ENCODE measurements around the gene OR2Z1. TPM values are rescaled to one million over a fixed set of nuclear protein-coding genes. Genes with fewer than 3 reads are reported as not detected.

OR2Z1 gene
- total and polyA plus RNA-seq, 2 of the 4 experiments (the other 2 are of a cell fraction): not detected

DNA sequence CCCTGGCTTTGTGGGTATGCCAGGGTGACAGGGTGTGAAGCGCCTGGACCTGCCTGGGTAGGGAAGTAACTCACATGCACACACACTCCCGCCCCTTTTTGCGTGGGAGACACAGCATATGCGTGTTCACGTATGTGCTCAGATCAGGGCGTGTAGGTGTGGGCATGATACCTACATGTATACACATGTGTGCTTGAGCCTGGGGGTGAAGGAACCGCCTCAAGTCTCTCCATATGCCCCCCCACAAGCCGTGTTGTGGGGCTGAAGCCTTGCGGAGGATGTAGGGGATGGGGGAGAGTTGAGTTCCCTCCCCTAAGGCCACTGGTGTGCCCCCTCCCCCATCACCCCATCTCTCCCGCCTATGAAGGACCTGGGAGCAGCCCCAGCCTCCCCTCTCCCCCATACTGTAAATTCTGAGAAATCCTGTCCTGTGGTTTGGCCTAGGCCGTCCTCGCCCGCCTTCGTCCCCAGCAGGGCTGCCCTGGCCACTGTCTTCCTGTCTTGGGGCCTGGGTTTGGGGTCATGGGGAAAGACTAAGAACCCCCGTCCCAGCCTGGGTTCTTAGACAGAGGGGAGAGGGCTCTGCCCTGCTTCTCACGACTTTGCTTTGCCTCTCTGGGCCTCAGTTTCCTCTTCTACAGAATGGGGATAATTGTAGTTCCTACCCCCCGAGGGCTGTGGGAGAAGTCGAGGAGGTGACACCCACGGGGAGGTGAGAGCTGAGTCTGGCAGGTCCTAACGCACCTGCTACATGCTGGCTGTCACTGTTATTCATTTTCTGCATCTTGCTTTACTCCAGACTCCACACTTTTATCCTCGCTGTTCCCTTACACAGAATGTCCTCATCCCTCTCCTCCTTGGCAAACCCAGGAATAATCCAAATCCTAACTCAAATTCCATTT is 37.2 kb upstream of the OR2Z1 start:
- intact Hi-C loops (cut with micrococcal nuclease): no loop called here
- H2AK9ac ChIP-seq (replicated peaks; ENCODE audit: low read depth, low read length, poor library complexity): no peak overlapping the region
- no peak overlapping the region for H3K56ac ChIP-seq (ENCODE audit: extremely low read depth, insufficient read depth, low read length)
- no peaks in the 10 kb centered on the region for H4K20me1 ChIP-seq (ENCODE audit: insufficient read depth, low read length)
- ChIA-PET CTCF (no interaction called here), POLR2A (ENCODE audit: unreplicated experiment) (no interaction called here)
- no peak for ATAC-seq (ENCODE audit: low read depth)
- in situ Hi-C loops (cut with MboI; ENCODE audit: low sequenced_read_pairs): no loop called here
- no peak overlapping the region for H4K5ac ChIP-seq (ENCODE audit: low read depth, low read length)
- no peak overlapping the region for H3K23ac ChIP-seq (ENCODE audit: low read depth, low read length)
- no peak overlapping the region for H2BK20ac ChIP-seq (ENCODE audit: low read depth, low read length)
- H3K27me3 ChIP-seq (ENCODE audit: control insufficient read depth, insufficient read depth, low read length): no peaks in the 10 kb centered on the region
- no peak overlapping the region for H3K27ac ChIP-seq (ENCODE audit: insufficient read depth, low read length)
- H3K18ac ChIP-seq (ENCODE audit: low read depth, low read length): no peak overlapping the region
- H3K79me1 ChIP-seq (ENCODE audit: low read depth in 1 of 2, low read length in 2 of 2): no peaks in the 10 kb centered on the region
- H4K8ac ChIP-seq (ENCODE audit: low read depth in 2 of 2, low read length in 2 of 2): no peak overlapping the region
- no peak overlapping the region for H2BK120ac ChIP-seq (ENCODE audit: low read depth, low read length)
- H3K14ac ChIP-seq (replicated peaks; ENCODE audit: low read depth, low read length): no peak overlapping the region
- H3K4me1 ChIP-seq (ENCODE audit: control insufficient read depth, insufficient read depth, low read length): no peaks in the 10 kb centered on the region
- no peak overlapping the region for H2BK5ac ChIP-seq (ENCODE audit: low read depth, low read length, poor library complexity, severe bottlenecking)
- dilution Hi-C loops (cut with HindIII; ENCODE audit: low sequenced_read_pairs, unreplicated experiment): no loop called here
- H3K9me3 ChIP-seq (ENCODE audit: control insufficient read depth, insufficient read depth, low read length): peaks cover 18% of the 10 kb centered on the region
- H4K91ac ChIP-seq (ENCODE audit: insufficient read depth, low read depth, low read length): no peak overlapping the region
- no peak overlapping the region for H3K9ac ChIP-seq (ENCODE audit: low read depth, low read length)
- H3K36me3 ChIP-seq (ENCODE audit: control insufficient read depth, insufficient read depth, low read length): no peaks in the 10 kb centered on the region
- H3K4me2 ChIP-seq (ENCODE audit: low read depth, low read length): no peak overlapping the region
- H3K9me1 ChIP-seq (ENCODE audit: insufficient read depth, low read length): no peaks in the 10 kb centered on the region
- no CpG with 5 or more reads among the region's 21 CpGs for WGBS, 2 experiments (ENCODE audit: extremely low coverage in 2 of 2, insufficient read length in 1 of 2)
- no TSS peak for BruUV-seq (replicated peaks)
- H2BK15ac ChIP-seq (ENCODE audit: low read depth, low read length): no peak overlapping the region
- no peak for DNase-seq
- H3K4me3 ChIP-seq (ENCODE audit: insufficient read depth, low read depth, low read length): no peak overlapping the region
- H2AK5ac ChIP-seq (ENCODE audit: low read depth, low read length): no peak overlapping the region
- no peak overlapping the region for H3K4ac ChIP-seq (ENCODE audit: low read depth, low read length)
- no peak overlapping the region for H2AFZ ChIP-seq (replicated peaks; ENCODE audit: low read length, poor library complexity)
- TF ChIP-seq RAD21 (IDR thresholded peaks at IDR 0.05; ENCODE audit: low read length) (no peak), SMC3 (IDR thresholded peaks at IDR 0.05; ENCODE audit: low read depth, low read length) (no peak), NFE2L2 (IDR thresholded peaks at IDR 0.05; ENCODE audit: low read depth, low read length) (no peak), CEBPB (IDR thresholded peaks at IDR 0.05; ENCODE audit: low read depth, low read length) (no peak), MXI1 (IDR thresholded peaks at IDR 0.05; ENCODE audit: borderline replicate concordance, low read depth, low read length) (no peak), FOS (IDR thresholded peaks at IDR 0.05; ENCODE audit: low read depth, low read length) (no peak), MAZ (IDR thresholded peaks at IDR 0.05; ENCODE audit: borderline replicate concordance, low read depth, low read length) (no peak), CHD1 (IDR thresholded peaks at IDR 0.05; ENCODE audit: low read depth, low read length) (no peak), POLR2A (IDR thresholded peaks at IDR 0.05; ENCODE audit: low read depth, low read length) (no peak), RCOR1 (IDR thresholded peaks at IDR 0.05; ENCODE audit: insufficient replicate concordance, low read length) (no peak), BHLHE40 (IDR thresholded peaks at IDR 0.05; ENCODE audit: low read depth, low read length) (no peak), MAFK (IDR thresholded peaks at IDR 0.05; ENCODE audit: low read depth, low read length) (no peak), RFX5 (IDR thresholded peaks at IDR 0.05; ENCODE audit: low read depth, low read length) (no peak)
- TF ChIP-seq, protein P1, sequence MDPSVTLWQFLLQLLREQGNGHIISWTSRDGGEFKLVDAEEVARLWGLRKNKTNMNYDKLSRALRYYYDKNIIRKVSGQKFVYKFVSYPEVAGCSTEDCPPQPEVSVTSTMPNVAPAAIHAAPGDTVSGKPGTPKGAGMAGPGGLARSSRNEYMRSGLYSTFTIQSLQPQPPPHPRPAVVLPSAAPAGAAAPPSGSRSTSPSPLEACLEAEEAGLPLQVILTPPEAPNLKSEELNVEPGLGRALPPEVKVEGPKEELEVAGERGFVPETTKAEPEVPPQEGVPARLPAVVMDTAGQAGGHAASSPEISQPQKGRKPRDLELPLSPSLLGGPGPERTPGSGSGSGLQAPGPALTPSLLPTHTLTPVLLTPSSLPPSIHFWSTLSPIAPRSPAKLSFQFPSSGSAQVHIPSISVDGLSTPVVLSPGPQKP (IDR thresholded peaks at IDR 0.05; ENCODE audit: borderline replicate concordance, low read depth, low read length): no peak
- TF ChIP-seq, protein P2, sequence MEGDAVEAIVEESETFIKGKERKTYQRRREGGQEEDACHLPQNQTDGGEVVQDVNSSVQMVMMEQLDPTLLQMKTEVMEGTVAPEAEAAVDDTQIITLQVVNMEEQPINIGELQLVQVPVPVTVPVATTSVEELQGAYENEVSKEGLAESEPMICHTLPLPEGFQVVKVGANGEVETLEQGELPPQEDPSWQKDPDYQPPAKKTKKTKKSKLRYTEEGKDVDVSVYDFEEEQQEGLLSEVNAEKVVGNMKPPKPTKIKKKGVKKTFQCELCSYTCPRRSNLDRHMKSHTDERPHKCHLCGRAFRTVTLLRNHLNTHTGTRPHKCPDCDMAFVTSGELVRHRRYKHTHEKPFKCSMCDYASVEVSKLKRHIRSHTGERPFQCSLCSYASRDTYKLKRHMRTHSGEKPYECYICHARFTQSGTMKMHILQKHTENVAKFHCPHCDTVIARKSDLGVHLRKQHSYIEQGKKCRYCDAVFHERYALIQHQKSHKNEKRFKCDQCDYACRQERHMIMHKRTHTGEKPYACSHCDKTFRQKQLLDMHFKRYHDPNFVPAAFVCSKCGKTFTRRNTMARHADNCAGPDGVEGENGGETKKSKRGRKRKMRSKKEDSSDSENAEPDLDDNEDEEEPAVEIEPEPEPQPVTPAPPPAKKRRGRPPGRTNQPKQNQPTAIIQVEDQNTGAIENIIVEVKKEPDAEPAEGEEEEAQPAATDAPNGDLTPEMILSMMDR (conservative IDR thresholded peaks at IDR 0.05; ENCODE audit: low read depth, low read length): no peak

Measured in IMR-90 (cell line).